ENCODE measurements around the gene MYBPC2. TPM values are rescaled to one million over a fixed set of nuclear protein-coding genes. Genes with fewer than 3 reads are reported as not detected.
A peak's percentile ranks its signal among the peaks of the same experiment; 100 is the strongest.

MYBPC2 gene
- total and polyA plus RNA-seq, 2 donors (not counting 1 experiment from before 2014, with no cell fraction given) = 1.1 to 1.7 TPM

DNA sequence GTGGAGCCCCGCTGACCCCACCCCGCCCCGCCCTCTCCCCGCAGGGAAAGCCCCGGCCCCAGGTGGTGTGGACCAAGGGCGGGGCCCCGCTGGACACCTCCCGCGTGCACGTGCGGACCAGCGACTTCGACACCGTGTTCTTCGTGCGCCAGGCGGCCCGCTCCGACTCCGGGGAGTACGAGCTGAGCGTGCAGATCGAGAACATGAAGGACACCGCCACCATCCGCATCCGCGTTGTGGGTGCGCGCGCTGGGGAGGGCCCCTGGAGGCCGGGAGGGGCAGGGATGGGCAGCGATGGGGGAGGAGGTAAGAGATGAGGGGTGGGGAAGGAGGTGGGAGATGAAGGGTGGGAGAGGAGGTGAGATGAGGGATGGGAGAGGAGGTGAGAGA is 26.4 kb downstream of the MYBPC2 start:
- Histone ChIP-seq H3K4me3 (ENCODE audit: control extremely low read depth in 1 of 5, extremely low read depth in 1 of 5, insufficient read depth in 1 of 5, low read depth in 2 of 5, low read length in 4 of 5) (no peak overlapping the region), H3K27ac (ENCODE audit: low read length in 2 of 2) (no peak overlapping the region), H3K79me2 (ENCODE audit: control insufficient read depth, insufficient read depth, low read length) (no peaks in the 10 kb centered on the region), H3K27me3 (replicated peaks in 1 of 4; ENCODE audit: control extremely low read depth in 1 of 4, control insufficient read depth in 3 of 4, insufficient read depth in 4 of 4, low read length in 3 of 4) (no peaks in the 10 kb centered on the region), H3K9me3 (ENCODE audit: control extremely low read depth in 1 of 3, control insufficient read depth in 2 of 3, insufficient read depth in 1 of 3, low read length in 2 of 3) (no peaks in the 10 kb centered on the region), H3K4me1 (ENCODE audit: control insufficient read depth in 2 of 2, insufficient read depth in 2 of 2, low read length in 2 of 2) (peaks cover 21 to 26% of the 10 kb centered on the region in 2 donors), H3K4me2 (replicated peaks; ENCODE audit: low read depth, low read length, poor library complexity, severe bottlenecking) (peak overlapping the region; percentile 49), H3K36me3 (replicated peaks in 1 of 2; ENCODE audit: control extremely low read depth in 1 of 2, control insufficient read depth in 1 of 2, extremely low read depth in 1 of 2, insufficient read depth in 2 of 2, low read length in 1 of 2) (no peaks in the 10 kb centered on the region), H2AFZ (ENCODE audit: insufficient read depth, low read depth, low read length, poor library complexity, severe bottlenecking) (no peak overlapping the region), H3K9ac (ENCODE audit: low read length) (no peak overlapping the region), H4K20me1 (ENCODE audit: control insufficient read depth, insufficient read depth, low read length, poor library complexity, severe bottlenecking) (no peaks in the 10 kb centered on the region)
- 67% methylated on average over 18 of the region's 32 CpGs for WGBS (ENCODE audit: insufficient coverage)
- H3K27me3 Mint-ChIP-seq = no peaks in the 10 kb centered on the region
- intact Hi-C loops (cut with micrococcal nuclease) = no loop called here
- H3K27ac Mint-ChIP-seq = no peak overlapping the region
- peaks cover 18% of the 10 kb centered on the region for H3K4me1 Mint-ChIP-seq
- DNase-seq (no peak), ATAC-seq (ENCODE audit: low read depth) (no peak)
- ChIA-PET POLR2A (interaction anchor here (0.6 to 1.1 kb wide), 2 partner anchors 16 to 29 kb away, joined by 3 to 4 read pairs; no protein-coding TSS in a partner anchor), CTCF (interaction anchor here (4.3 kb wide), 1 partner anchor 39 kb away, joined by 36 read pairs; the partner anchor contains the start of gene SPIB)
- H3K4me3 Mint-ChIP-seq = no peak overlapping the region
- TF ChIP-seq, protein P1, sequence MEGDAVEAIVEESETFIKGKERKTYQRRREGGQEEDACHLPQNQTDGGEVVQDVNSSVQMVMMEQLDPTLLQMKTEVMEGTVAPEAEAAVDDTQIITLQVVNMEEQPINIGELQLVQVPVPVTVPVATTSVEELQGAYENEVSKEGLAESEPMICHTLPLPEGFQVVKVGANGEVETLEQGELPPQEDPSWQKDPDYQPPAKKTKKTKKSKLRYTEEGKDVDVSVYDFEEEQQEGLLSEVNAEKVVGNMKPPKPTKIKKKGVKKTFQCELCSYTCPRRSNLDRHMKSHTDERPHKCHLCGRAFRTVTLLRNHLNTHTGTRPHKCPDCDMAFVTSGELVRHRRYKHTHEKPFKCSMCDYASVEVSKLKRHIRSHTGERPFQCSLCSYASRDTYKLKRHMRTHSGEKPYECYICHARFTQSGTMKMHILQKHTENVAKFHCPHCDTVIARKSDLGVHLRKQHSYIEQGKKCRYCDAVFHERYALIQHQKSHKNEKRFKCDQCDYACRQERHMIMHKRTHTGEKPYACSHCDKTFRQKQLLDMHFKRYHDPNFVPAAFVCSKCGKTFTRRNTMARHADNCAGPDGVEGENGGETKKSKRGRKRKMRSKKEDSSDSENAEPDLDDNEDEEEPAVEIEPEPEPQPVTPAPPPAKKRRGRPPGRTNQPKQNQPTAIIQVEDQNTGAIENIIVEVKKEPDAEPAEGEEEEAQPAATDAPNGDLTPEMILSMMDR (IDR thresholded peaks at IDR 0.05) = no peak
- H3K9me3 Mint-ChIP-seq (ENCODE audit: insufficient read depth) = no peaks in the 10 kb centered on the region

DNA sequence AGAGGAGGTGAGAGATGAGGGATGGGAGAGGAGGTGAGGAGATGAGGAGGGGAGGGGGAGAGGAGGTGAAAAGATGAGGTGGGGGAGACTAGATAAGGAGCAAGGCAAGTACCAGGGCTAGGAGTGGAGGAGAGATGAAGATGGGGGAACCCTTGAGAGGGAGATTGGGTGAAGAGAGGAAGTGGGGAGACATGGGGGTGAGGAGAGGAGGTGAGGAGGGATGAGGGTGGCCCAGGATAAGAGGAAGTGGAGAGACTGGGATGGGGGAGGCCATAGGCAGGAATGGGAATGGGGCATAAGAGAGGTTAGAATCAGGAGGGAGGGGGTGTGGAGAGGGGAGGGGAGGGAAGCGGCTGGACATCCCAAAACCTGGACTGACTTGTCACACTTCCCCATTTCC is 26.9 kb downstream of the MYBPC2 start:
- Mint-ChIP-seq H3K9me3 (ENCODE audit: insufficient read depth) (no peaks in the 10 kb centered on the region), H3K27me3 (no peaks in the 10 kb centered on the region), H3K27ac (peak overlapping the region; percentile 94), H3K4me1 (peaks cover 18% of the 10 kb centered on the region), H3K4me3 (peak overlapping the region; percentile 80)
- POLR2A ChIA-PET = interaction anchor here (0.6 to 2.1 kb wide), 10 partner anchors 16 to 126 kb away, joined by 3 to 16 read pairs (median 9); partner anchors contain the start of genes JOSD2, POLD1 and SPIB
- no CpG with 5 or more reads among the region's 1 CpG for WGBS (ENCODE audit: insufficient coverage)
- Histone ChIP-seq H3K4me3 (ENCODE audit: control extremely low read depth in 1 of 5, extremely low read depth in 1 of 5, insufficient read depth in 1 of 5, low read depth in 2 of 5, low read length in 4 of 5) (peak overlapping the region in 2 of 5 experiments; percentile 2 to 29), H4K20me1 (ENCODE audit: control insufficient read depth, insufficient read depth, low read length, poor library complexity, severe bottlenecking) (no peaks in the 10 kb centered on the region), H3K27ac (ENCODE audit: low read length in 2 of 2) (peak overlapping the region; percentile 79 to 84), H3K9me3 (ENCODE audit: control extremely low read depth in 1 of 3, control insufficient read depth in 2 of 3, insufficient read depth in 1 of 3, low read length in 2 of 3) (no peaks in the 10 kb centered on the region), H3K27me3 (replicated peaks in 1 of 4; ENCODE audit: control extremely low read depth in 1 of 4, control insufficient read depth in 3 of 4, insufficient read depth in 4 of 4, low read length in 3 of 4) (no peaks in the 10 kb centered on the region), H3K79me2 (ENCODE audit: control insufficient read depth, insufficient read depth, low read length) (no peaks in the 10 kb centered on the region), H3K9ac (ENCODE audit: low read length) (peak overlapping the region; percentile 41), H3K4me1 (ENCODE audit: control insufficient read depth in 2 of 2, insufficient read depth in 2 of 2, low read length in 2 of 2) (peaks cover 21 to 26% of the 10 kb centered on the region in 2 donors), H2AFZ (ENCODE audit: insufficient read depth, low read depth, low read length, poor library complexity, severe bottlenecking) (peak overlapping the region; percentile 62), H3K36me3 (replicated peaks in 1 of 2; ENCODE audit: control extremely low read depth in 1 of 2, control insufficient read depth in 1 of 2, extremely low read depth in 1 of 2, insufficient read depth in 2 of 2, low read length in 1 of 2) (no peaks in the 10 kb centered on the region), H3K4me2 (replicated peaks; ENCODE audit: low read depth, low read length, poor library complexity, severe bottlenecking) (peak overlapping the region; percentile 73)
- CTCF ChIA-PET = interaction anchor here (0.8 to 4.3 kb wide), 14 partner anchors 18 to 207 kb away, joined by 3 to 131 read pairs (median 6); partner anchors contain the start of genes JOSD2, NAPSA, NR1H2 and POLD1
- ATAC-seq (ENCODE audit: low read depth) (no peak), DNase-seq (no peak)
- TF ChIP-seq EZH2 (IDR thresholded peaks at IDR 0.05; ENCODE audit: borderline replicate concordance, insufficient read depth, low read depth, low read length, poor library complexity, severe bottlenecking) = no peak
- TF ChIP-seq, protein P1 (IDR thresholded peaks at IDR 0.05) = no peak
- intact Hi-C loops (cut with micrococcal nuclease) = loop anchor here (1.0 to 2.0 kb wide), 5 partner anchors 17 to 207 kb away; partner anchors contain the start of genes EMC10, GARIN5A, NR1H2 and POLD1

Data from B cell (primary cell).